ENCODE measurements around the gene SLU7. TPM values are rescaled to one million over a fixed set of nuclear protein-coding genes. Genes with fewer than 3 reads are reported as not detected.

SLU7 gene
- total RNA-seq: 10 to 100 TPM; 65.5 to 72.7 TPM

- Mint-ChIP-seq H3K27ac (peak within 1 kb of the TSS; percentile 91), H3K36me3 (ENCODE audit: low read depth) (peaks cover 38% of the 10 kb centered on the region), H3K9me3 (no peaks in the 10 kb centered on the region), H3K4me3 (peak within 1 kb of the TSS; percentile 90), H3K27me3 (no peaks in the 10 kb centered on the region), H3K4me1 (peaks cover 59% of the 10 kb centered on the region)
- POLR2A ChIA-PET: interaction anchor here (0.7 to 3.5 kb wide), 23 partner anchors 9 to 1007 kb away, joined by 3 to 31 read pairs (median 5); partner anchors contain the start of genes C1QTNF2 and FAM200C
- DNase-seq: peak; percentile 94
- CTCF ChIA-PET: interaction anchor here (0.7 to 13.2 kb wide), 9 partner anchors 19 to 474 kb away, joined by 3 to 161 read pairs (median 4); partner anchors contain the start of gene FAM200C
Observed at GRCh38 chr5:160418561-160419457, at the start of gene SLU7. Gene SLU7, minus strand, starts transcription at chr5:160419081. Its CDS starts 3,787 bp downstream, at chr5:160415294.

GRCh38 chr5:160468363-160468975 is 49.6 kb upstream of the SLU7 start:
- Mint-ChIP-seq H3K27me3 (no peaks in the 10 kb centered on the region), H3K4me3 (peak overlapping the region; percentile 99), H3K27ac (peak overlapping the region; percentile 99), H3K4me1 (peaks cover 78% of the 10 kb centered on the region), H3K9me3 (no peaks in the 10 kb centered on the region), H3K36me3 (ENCODE audit: low read depth) (peaks cover 36% of the 10 kb centered on the region)
- POLR2A ChIA-PET: interaction anchor here (2.4 to 8.1 kb wide), 5 partner anchors 13 to 49 kb away, joined by 31 to 135 read pairs (median 73); partner anchors contain the start of genes PTTG1 and SLU7
- CTCF ChIA-PET: interaction anchor here (0.8 to 9.6 kb wide), 6 partner anchors 10 to 39 kb away, joined by 3 to 185 read pairs (median 6); no protein-coding TSS in a partner anchor
- DNase-seq: no peak

DNA sequence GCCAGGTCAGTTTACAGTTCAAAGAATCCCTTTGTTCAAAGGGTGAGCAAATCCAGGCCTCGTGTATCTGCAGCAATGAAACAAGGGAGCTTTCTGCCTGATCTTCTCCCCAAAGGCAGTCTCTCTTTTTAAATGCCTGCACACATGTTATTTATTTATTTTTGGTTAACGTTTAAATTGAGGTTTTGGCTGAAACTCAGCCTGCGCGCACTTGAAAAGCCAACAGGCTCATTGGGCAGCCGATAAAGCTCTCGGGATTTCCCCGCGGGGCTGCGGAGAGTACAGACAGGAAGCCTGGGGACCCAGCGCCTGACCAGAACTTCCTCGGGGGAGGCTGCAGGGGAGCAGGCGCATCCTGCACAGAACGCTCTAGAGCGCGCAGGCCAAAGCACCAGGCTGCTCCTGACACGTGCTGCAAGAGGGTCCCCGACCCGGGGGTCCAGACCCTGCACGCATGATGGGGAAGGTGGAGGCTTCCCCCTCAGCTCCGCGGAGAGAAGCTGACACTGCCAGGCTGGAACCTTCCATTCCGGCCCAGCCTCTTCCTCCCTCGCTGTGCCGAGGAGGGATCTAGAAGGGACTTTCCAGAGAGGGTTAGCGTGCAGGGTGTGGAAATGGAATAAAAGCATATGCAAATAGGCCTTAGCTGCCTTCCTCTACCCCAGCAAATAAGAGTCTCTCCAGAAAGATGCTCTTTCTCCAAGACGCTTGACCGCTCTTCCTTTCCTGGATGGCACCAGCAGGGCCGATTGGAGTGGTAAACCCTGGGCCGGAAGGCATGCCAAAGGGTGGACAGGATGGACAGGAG is 48.9 kb upstream of the SLU7 start:
- Mint-ChIP-seq H3K4me3 (peak overlapping the region; percentile 99), H3K9me3 (no peaks in the 10 kb centered on the region), H3K27ac (peak overlapping the region; percentile 99), H3K4me1 (peaks cover 71% of the 10 kb centered on the region), H3K27me3 (no peaks in the 10 kb centered on the region), H3K36me3 (ENCODE audit: low read depth) (peaks cover 29% of the 10 kb centered on the region)
- ChIA-PET CTCF (interaction anchor here (0.8 to 9.6 kb wide), 9 partner anchors 10 to 49 kb away, joined by 3 to 185 read pairs (median 5); partner anchors contain the start of gene SLU7), POLR2A (interaction anchor here (0.8 to 8.1 kb wide), 14 partner anchors 14 to 1259 kb away, joined by 3 to 135 read pairs (median 4); partner anchors contain the start of genes PTTG1 and SLU7)
- DNase-seq: peak; percentile 89

GRCh38 chr5:160466889-160467554 is 48.1 kb upstream of the SLU7 start:
- no peak for DNase-seq
- Mint-ChIP-seq H3K9me3 (no peaks in the 10 kb centered on the region), H3K4me1 (peaks cover 69% of the 10 kb centered on the region), H3K4me3 (peak overlapping the region; percentile 99), H3K36me3 (ENCODE audit: low read depth) (peaks cover 24% of the 10 kb centered on the region), H3K27ac (peak overlapping the region; percentile 99), H3K27me3 (no peaks in the 10 kb centered on the region)
- CTCF ChIA-PET: interaction anchor here (0.9 to 9.6 kb wide), 9 partner anchors 11 to 48 kb away, joined by 3 to 185 read pairs (median 5); partner anchors contain the start of gene SLU7
- POLR2A ChIA-PET: interaction anchor here (0.8 to 8.1 kb wide), 14 partner anchors 13 to 1259 kb away, joined by 3 to 135 read pairs (median 4); partner anchors contain the start of genes PTTG1 and SLU7

DNA sequence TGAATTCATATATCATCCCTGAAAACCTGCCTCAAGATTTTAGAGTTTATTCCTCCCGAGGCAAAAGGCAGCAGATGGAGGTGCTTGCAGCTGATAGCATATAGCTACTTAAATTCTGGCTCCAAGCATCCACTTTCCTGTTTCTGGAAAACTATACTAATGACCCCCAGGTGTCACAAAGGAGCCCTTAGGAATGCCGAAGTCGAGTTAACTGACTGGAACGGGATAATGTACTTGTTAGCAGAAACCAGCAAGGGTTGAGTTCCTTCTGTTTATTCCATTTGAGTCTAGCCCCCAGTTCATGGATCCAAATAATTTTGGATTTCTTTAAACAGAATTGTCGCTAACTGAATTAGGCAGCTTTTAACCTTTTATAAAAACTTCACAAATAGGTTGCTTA is 47.2 kb upstream of the SLU7 start:
- Mint-ChIP-seq H3K9me3 (no peaks in the 10 kb centered on the region), H3K4me1 (peaks cover 62% of the 10 kb centered on the region), H3K27ac (no peak overlapping the region), H3K36me3 (ENCODE audit: low read depth) (peaks cover 18% of the 10 kb centered on the region), H3K4me3 (no peak overlapping the region), H3K27me3 (no peaks in the 10 kb centered on the region)
- ChIA-PET CTCF (interaction anchor here (0.6 to 9.6 kb wide), 4 partner anchors 25 to 44 kb away, joined by 3 to 185 read pairs (median 18); partner anchors contain the start of gene PTTG1), POLR2A (interaction anchor here (3.0 to 8.1 kb wide), 4 partner anchors 16 to 47 kb away, joined by 31 to 135 read pairs (median 88); partner anchors contain the start of genes PTTG1 and SLU7)
- no peak for DNase-seq

GRCh38 chr5:160464466-160464797 is 45.6 kb upstream of the SLU7 start:
- no peak overlapping the region for H3K4me3 Mint-ChIP-seq
- peaks cover 50% of the 10 kb centered on the region for H3K4me1 Mint-ChIP-seq
- no peak for DNase-seq
- ChIA-PET POLR2A (interaction anchor here (1.0 to 8.1 kb wide), 3 partner anchors 19 to 41 kb away, joined by 3 to 104 read pairs (median 4); partner anchors contain the start of gene PTTG1), CTCF (interaction anchor here (1.6 to 9.6 kb wide), 2 partner anchors 11 to 24 kb away, joined by 3 to 185 read pairs; no protein-coding TSS in a partner anchor)
- H3K36me3 Mint-ChIP-seq (ENCODE audit: low read depth): peaks cover 4% of the 10 kb centered on the region
- H3K27ac Mint-ChIP-seq: no peak overlapping the region
- no peaks in the 10 kb centered on the region for H3K27me3 Mint-ChIP-seq
- H3K9me3 Mint-ChIP-seq: no peaks in the 10 kb centered on the region

GRCh38 chr5:160463740-160464465 is 45.0 kb upstream of the SLU7 start:
- Mint-ChIP-seq H3K27me3 (no peaks in the 10 kb centered on the region), H3K9me3 (no peaks in the 10 kb centered on the region), H3K27ac (no peak overlapping the region), H3K36me3 (ENCODE audit: low read depth) (peaks cover 2% of the 10 kb centered on the region), H3K4me3 (no peak overlapping the region), H3K4me1 (peaks cover 49% of the 10 kb centered on the region)
- DNase-seq: no peak
- POLR2A ChIA-PET: interaction anchor here (1.0 to 8.1 kb wide), 4 partner anchors 11 to 40 kb away, joined by 3 to 104 read pairs (median 4); partner anchors contain the start of gene PTTG1
- CTCF ChIA-PET: interaction anchor here (1.5 to 9.6 kb wide), 2 partner anchors 23 to 43 kb away, joined by 6 to 185 read pairs; no protein-coding TSS in a partner anchor

DNA sequence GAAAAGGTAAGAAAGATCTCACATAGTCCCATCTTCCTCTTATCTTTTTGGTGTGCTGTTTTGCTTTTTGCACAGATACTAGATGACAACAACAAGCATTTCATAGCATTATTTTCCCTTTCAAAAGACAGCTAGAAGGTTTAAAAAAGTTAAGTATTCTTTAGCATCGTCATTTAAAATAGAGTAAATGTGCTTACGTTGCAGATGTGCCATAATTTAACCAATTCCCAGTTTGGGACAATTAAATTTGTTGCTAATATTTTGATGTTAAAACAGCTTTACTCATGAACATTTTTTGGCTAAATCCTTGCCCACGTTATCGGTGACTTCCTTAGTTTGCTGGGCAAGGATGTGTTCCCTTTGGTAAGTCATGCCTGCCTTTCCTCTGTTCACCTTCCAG is 44.3 kb upstream of the SLU7 start:
- no peaks in the 10 kb centered on the region for H3K27me3 Mint-ChIP-seq
- H3K4me3 Mint-ChIP-seq: no peak overlapping the region
- ChIA-PET CTCF (interaction anchor here (0.7 to 9.6 kb wide), 3 partner anchors 23 to 44 kb away, joined by 3 to 185 read pairs (median 6); partner anchors contain the start of gene SLU7), POLR2A (interaction anchor here (1.0 kb wide), 1 partner anchor 10 kb away, joined by 4 read pairs; no protein-coding TSS in a partner anchor)
- peaks cover 2% of the 10 kb centered on the region for H3K36me3 Mint-ChIP-seq (ENCODE audit: low read depth)
- DNase-seq: no peak
- H3K4me1 Mint-ChIP-seq: peaks cover 46% of the 10 kb centered on the region
- H3K27ac Mint-ChIP-seq: no peak overlapping the region
- H3K9me3 Mint-ChIP-seq: no peaks in the 10 kb centered on the region

- Mint-ChIP-seq H3K27me3 (no peaks in the 10 kb centered on the region), H3K9me3 (no peaks in the 10 kb centered on the region), H3K36me3 (ENCODE audit: low read depth) (no peaks in the 10 kb centered on the region), H3K4me1 (peaks cover 38% of the 10 kb centered on the region), H3K4me3 (no peak overlapping the region), H3K27ac (no peak overlapping the region)
- no peak for DNase-seq
- ChIA-PET POLR2A (no interaction called here), CTCF (no interaction called here)
Observed at GRCh38 chr5:160462167-160462566, 43.3 kb upstream of the SLU7 start.

GRCh38 chr5:160461378-160461777 is 42.5 kb upstream of the SLU7 start:
- DNase-seq: no peak
- Mint-ChIP-seq H3K27ac (no peak overlapping the region), H3K36me3 (ENCODE audit: low read depth) (no peaks in the 10 kb centered on the region), H3K27me3 (no peaks in the 10 kb centered on the region), H3K9me3 (no peaks in the 10 kb centered on the region), H3K4me3 (no peak overlapping the region), H3K4me1 (peaks cover 33% of the 10 kb centered on the region)
- ChIA-PET CTCF (interaction anchor here (5.7 kb wide), 1 partner anchor 22 kb away, joined by 85 read pairs; no protein-coding TSS in a partner anchor), POLR2A (interaction anchor here (1.6 kb wide), 1 partner anchor 23 kb away, joined by 5 read pairs; no protein-coding TSS in a partner anchor)

Measured in activated CD4-positive, alpha-beta memory T cell treated with anti-CD3 and anti-CD28 coated beads, Interleukin-2, amount 10 ng/mL, durations not matched to agents 7 days and 5 days (primary cell).